Hepatocyte (in vitro differentiated cells): ENCODE measurements around the gene OTOP2. TPM values are rescaled to one million over a fixed set of nuclear protein-coding genes. Genes with fewer than 3 reads are reported as not detected.

Experiments used
- DNase-seq: peaks from one replicate; pipeline ENCODE4 v3.0.0-alpha.2; 2016; ENCODE audit warnings: low spot score
- H2AFZ ChIP-seq: fragments of 200-600 bp; sonication (generic); 2 replicates; pipeline ENCODE4 v1.6.0; 2016; ENCODE audit warnings: antibody characterized with exemption, mild to moderate bottlenecking
- H3K27ac ChIP-seq: fragments of 200-600 bp; sonication (generic); 2 replicates; pipeline ENCODE4 v1.5.1; 2016; ENCODE audit warnings: mild to moderate bottlenecking
- H3K27me3 ChIP-seq: fragments of 200-600 bp; sonication (generic); 2 replicates; pipeline ENCODE4 v1.6.1; 2016
- H3K36me3 ChIP-seq: fragments of 200-600 bp; sonication (generic); replicated peaks from 2 replicates; pipeline ENCODE4 v1.5.1; 2016; ENCODE audit warnings: low read depth; ENCODE audit not compliant: insufficient read depth
- H3K4me1 ChIP-seq: fragments of 200-600 bp; sonication (generic); 2 replicates; pipeline ENCODE4 v1.5.1; 2016; ENCODE audit warnings: mild to moderate bottlenecking, moderate library complexity; ENCODE audit not compliant: insufficient read depth
- H3K4me2 ChIP-seq: fragments of 200-600 bp; sonication (generic); 2 replicates; pipeline ENCODE4 v1.6.0; 2016
- H3K4me3 ChIP-seq: fragments of 200-600 bp; sonication (generic); 2 replicates; pipeline ENCODE4 v1.5.1; 2016; ENCODE audit warnings: mild to moderate bottlenecking
- H3K79me2 ChIP-seq: fragments of 200-600 bp; sonication (generic); 2 replicates; pipeline ENCODE4 v1.6.0; 2017; ENCODE audit warnings: mild to moderate bottlenecking
- H3K9me2 ChIP-seq: fragments of 200-600 bp; sonication (generic); replicated peaks from 2 replicates; pipeline ENCODE4 v1.6.0; 2017; ENCODE audit warnings: mild to moderate bottlenecking; ENCODE audit not compliant: insufficient read depth
- H3K9me3 ChIP-seq: fragments of 200-600 bp; sonication (generic); 2 replicates; pipeline ENCODE4 v1.5.1; 2016; ENCODE audit warnings: low read depth, mild to moderate bottlenecking
- H4K20me1 ChIP-seq: fragments of 200-600 bp; sonication (generic); 2 replicates; pipeline ENCODE4 v1.6.0; 2016; ENCODE audit warnings: mild to moderate bottlenecking; ENCODE audit not compliant: insufficient read depth, poor library complexity, severe bottlenecking
- EZH2 ChIP-seq: fragments of 200-600 bp; sonication (generic); IDR thresholded peaks from 2 replicates; pipeline ENCODE4 v1.6.1; 2016; ENCODE audit warnings: antibody characterized with exemption, mild to moderate bottlenecking, borderline replicate concordance
- EZH2phosphoT487 ChIP-seq: fragments of 200-600 bp; sonication (generic); IDR thresholded peaks from one replicate; pipeline ENCODE4 v1.6.1; 2018; ENCODE audit warnings: antibody characterized with exemption, mild to moderate bottlenecking, low read depth, moderate library complexity; ENCODE audit not compliant: unreplicated experiment, severe bottlenecking
- WGBS: methylation state at CpG from one replicate; pipeline ENCODE4 v1.1.6; 2016; ENCODE audit warnings: low lambda C conversion rate; ENCODE audit errors: missing lambda C conversion rate; 5-methylcytosine and 5-hydroxymethylcytosine counted together
- polyA plus RNA-seq: library from polyadenylated mRNA; unstranded; fragments of >200 nt; fragmentation: Nextera tagmentation; extraction: Ambion mirVana; gene quantifications from 2 replicates; pipeline ENCODE4 v1.2.1, GENCODE V29; 2016
- total RNA-seq: library from RNA; depleted of rRNA; stranded (reverse); fragments of >200 nt; gene quantifications from 2 replicates; pipeline ENCODE4 v1.2.3, GENCODE V29; 2014
- TF ChIP-seq, protein P1 (sequence below): fragments of 200-600 bp; sonication (generic); IDR thresholded peaks from 2 replicates; pipeline ENCODE4 v1.5.1; 2016; ENCODE audit warnings: antibody characterized with exemption, mild to moderate bottlenecking; ENCODE audit not compliant: poor library complexity

The OTOP2 gene
- total and polyA plus RNA-seq, 2 experiments from 2014 or later, result 0.19 to 1.1 TPM

- no peak overlapping the region for H2AFZ ChIP-seq
- no peak for TF ChIP-seq EZH2phosphoT487
- TF ChIP-seq EZH2, result no peak
- TF ChIP-seq, protein P1, sequence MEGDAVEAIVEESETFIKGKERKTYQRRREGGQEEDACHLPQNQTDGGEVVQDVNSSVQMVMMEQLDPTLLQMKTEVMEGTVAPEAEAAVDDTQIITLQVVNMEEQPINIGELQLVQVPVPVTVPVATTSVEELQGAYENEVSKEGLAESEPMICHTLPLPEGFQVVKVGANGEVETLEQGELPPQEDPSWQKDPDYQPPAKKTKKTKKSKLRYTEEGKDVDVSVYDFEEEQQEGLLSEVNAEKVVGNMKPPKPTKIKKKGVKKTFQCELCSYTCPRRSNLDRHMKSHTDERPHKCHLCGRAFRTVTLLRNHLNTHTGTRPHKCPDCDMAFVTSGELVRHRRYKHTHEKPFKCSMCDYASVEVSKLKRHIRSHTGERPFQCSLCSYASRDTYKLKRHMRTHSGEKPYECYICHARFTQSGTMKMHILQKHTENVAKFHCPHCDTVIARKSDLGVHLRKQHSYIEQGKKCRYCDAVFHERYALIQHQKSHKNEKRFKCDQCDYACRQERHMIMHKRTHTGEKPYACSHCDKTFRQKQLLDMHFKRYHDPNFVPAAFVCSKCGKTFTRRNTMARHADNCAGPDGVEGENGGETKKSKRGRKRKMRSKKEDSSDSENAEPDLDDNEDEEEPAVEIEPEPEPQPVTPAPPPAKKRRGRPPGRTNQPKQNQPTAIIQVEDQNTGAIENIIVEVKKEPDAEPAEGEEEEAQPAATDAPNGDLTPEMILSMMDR, result no peak
- peaks cover 10% of the 10 kb centered on the region for H3K4me1 ChIP-seq
- DNase-seq, result no peak
- no peak overlapping the region for H3K4me2 ChIP-seq
- H3K9me2 ChIP-seq, result no peaks in the 10 kb centered on the region
- no peaks in the 10 kb centered on the region for H3K79me2 ChIP-seq
- no peak overlapping the region for H3K4me3 ChIP-seq
- H3K27me3 ChIP-seq, result no peaks in the 10 kb centered on the region
- H3K9me3 ChIP-seq, result no peaks in the 10 kb centered on the region
- no peaks in the 10 kb centered on the region for H4K20me1 ChIP-seq
- 54% methylated on average over 6 of the region's 6 CpGs for WGBS
- no peaks in the 10 kb centered on the region for H3K36me3 ChIP-seq
- H3K27ac ChIP-seq, result no peak overlapping the region
Measured at GRCh38 chr17:74875977-74876593, 48.0 kb upstream of the OTOP2 start.

GRCh38 chr17:74877592-74878548 lies 46.2 kb upstream of the OTOP2 start:
- peak; percentile 57 for DNase-seq
- Histone ChIP-seq H2AFZ (no peak overlapping the region), H3K27me3 (no peaks in the 10 kb centered on the region), H3K9me3 (no peaks in the 10 kb centered on the region), H3K79me2 (no peaks in the 10 kb centered on the region), H3K4me1 (peaks cover 6% of the 10 kb centered on the region), H3K4me3 (no peak overlapping the region), H3K36me3 (no peaks in the 10 kb centered on the region), H4K20me1 (no peaks in the 10 kb centered on the region), H3K9me2 (no peaks in the 10 kb centered on the region), H3K27ac (no peak overlapping the region), H3K4me2 (no peak overlapping the region)
- TF ChIP-seq, protein P1, result no peak
- TF ChIP-seq EZH2 (no peak), EZH2phosphoT487 (no peak)
- WGBS, result 72% methylated on average over 16 of the region's 19 CpGs

- Histone ChIP-seq H2AFZ (no peak overlapping the region), H4K20me1 (no peaks in the 10 kb centered on the region), H3K4me1 (peaks cover 6% of the 10 kb centered on the region), H3K36me3 (no peaks in the 10 kb centered on the region), H3K9me2 (no peaks in the 10 kb centered on the region), H3K9me3 (no peaks in the 10 kb centered on the region), H3K4me2 (no peak overlapping the region), H3K27me3 (no peaks in the 10 kb centered on the region), H3K27ac (no peak overlapping the region), H3K4me3 (no peak overlapping the region), H3K79me2 (no peaks in the 10 kb centered on the region)
- WGBS, result 86% methylated on average over 2 of the region's 2 CpGs
- DNase-seq, result no peak
- TF ChIP-seq EZH2 (no peak), EZH2phosphoT487 (no peak)
- TF ChIP-seq, protein P1, result no peak
Measured at GRCh38 chr17:74878658-74879057, 45.4 kb upstream of the OTOP2 start.
